ENCODE data around the gene TM2D3. TPM values are rescaled to one million over a fixed set of nuclear protein-coding genes. Genes with fewer than 3 reads are reported as not detected.
A peak's percentile ranks its signal among the peaks of the same experiment; 100 is the strongest.

Gene TM2D3
- polyA plus RNA-seq (ENCODE audit: insufficient read length in 12 of 12): 10 to 100 TPM in 11 of 12 donors, not detected in 1; 28.5 to 63.3 (median 40.4) TPM
- long read RNA-seq, donor 1, transcript TM2D3-202 (5 exons, 1,329 nt): major isoform, 15 of 36 reads
- long read RNA-seq, donor 1, transcript TM2D3-208 (2 exons, 2,133 nt): minor isoform, 6 of 36 reads
- long read RNA-seq, donor 1, partial matches to known transcripts: 0 of 36 reads
- long read RNA-seq, donor 1, other reads (novel, unspliced or antisense): 0 of 36 reads
- long read RNA-seq, donor 2, transcript TM2D3-202 (5 exons, 1,329 nt): major isoform, 17 of 27 reads
- long read RNA-seq, donor 2, transcript TM2D3-201 (6 exons, 1,381 nt): minor isoform, 6 of 27 reads
- long read RNA-seq, donor 2, partial matches to known transcripts: 0 of 27 reads
- long read RNA-seq, donor 2, other reads (novel, unspliced or antisense): 0 of 27 reads
- long read RNA-seq, donor 3, transcript TM2D3-202 (5 exons, 1,329 nt): major isoform, 12 of 17 reads
- long read RNA-seq, donor 3, partial matches to known transcripts: 0 of 17 reads
- long read RNA-seq, donor 3, other reads (novel, unspliced or antisense): 0 of 17 reads
- long read RNA-seq, donor 4, transcript TM2D3-202 (5 exons, 1,329 nt): major isoform, 5 of 14 reads
- long read RNA-seq, donor 4, partial matches to known transcripts: 0 of 14 reads
- long read RNA-seq, donor 4, other reads (novel, unspliced or antisense): 0 of 14 reads
- long read RNA-seq, donor 5, transcript TM2D3-208 (2 exons, 2,133 nt): minor isoform, 15 of 39 reads
- long read RNA-seq, donor 5, transcript TM2D3-202 (5 exons, 1,329 nt): major isoform, 18 of 39 reads
- long read RNA-seq, donor 5, partial matches to known transcripts: 0 of 39 reads
- long read RNA-seq, donor 5, other reads (novel, unspliced or antisense): 0 of 39 reads
- long read RNA-seq, donor 6, transcript TM2D3-202 (5 exons, 1,329 nt): major isoform, 5 of 11 reads
- long read RNA-seq, donor 6, partial matches to known transcripts: 0 of 11 reads
- long read RNA-seq, donor 6, other reads (novel, unspliced or antisense): 0 of 11 reads
- long read RNA-seq, donor 7, partial matches to known transcripts: 0 of 9 reads
- long read RNA-seq, donor 7, other reads (novel, unspliced or antisense): 0 of 9 reads
- long read RNA-seq, donor 8, transcript TM2D3-202 (5 exons, 1,329 nt): major isoform, 13 of 30 reads
- long read RNA-seq, donor 8, transcript TM2D3-208 (2 exons, 2,133 nt): minor isoform, 10 of 30 reads
- long read RNA-seq, donor 8, partial matches to known transcripts: 0 of 30 reads
- long read RNA-seq, donor 8, other reads (novel, unspliced or antisense): 0 of 30 reads
- long read RNA-seq, donor 9, transcript TM2D3-201 (6 exons, 1,381 nt): minor isoform, 5 of 17 reads
- long read RNA-seq, donor 9, transcript TM2D3-202 (5 exons, 1,329 nt): major isoform, 8 of 17 reads
- long read RNA-seq, donor 9, partial matches to known transcripts: 0 of 17 reads
- long read RNA-seq, donor 9, other reads (novel, unspliced or antisense): 0 of 17 reads
- long read RNA-seq, donor 10, transcript TM2D3-208 (2 exons, 2,133 nt): minor isoform, 5 of 24 reads
- long read RNA-seq, donor 10, transcript TM2D3-202 (5 exons, 1,329 nt): major isoform, 13 of 24 reads
- long read RNA-seq, donor 10, partial matches to known transcripts: 0 of 24 reads
- long read RNA-seq, donor 10, other reads (novel, unspliced or antisense): 0 of 24 reads
- long read RNA-seq, donor 11, transcript TM2D3-201 (6 exons, 1,381 nt): minor isoform, 5 of 22 reads
- long read RNA-seq, donor 11, transcript TM2D3-202 (5 exons, 1,329 nt): major isoform, 10 of 22 reads
- long read RNA-seq, donor 11, partial matches to known transcripts: 0 of 22 reads
- long read RNA-seq, donor 11, other reads (novel, unspliced or antisense): 0 of 22 reads

- DNase-seq: peak; percentile 96
Observed at GRCh38 chr15:101652098-101652785, at the start of gene TM2D3. Gene TM2D3, minus strand, starts transcription at chr15:101652381. Its CDS starts 20 bp downstream, at chr15:101652361.

DNA sequence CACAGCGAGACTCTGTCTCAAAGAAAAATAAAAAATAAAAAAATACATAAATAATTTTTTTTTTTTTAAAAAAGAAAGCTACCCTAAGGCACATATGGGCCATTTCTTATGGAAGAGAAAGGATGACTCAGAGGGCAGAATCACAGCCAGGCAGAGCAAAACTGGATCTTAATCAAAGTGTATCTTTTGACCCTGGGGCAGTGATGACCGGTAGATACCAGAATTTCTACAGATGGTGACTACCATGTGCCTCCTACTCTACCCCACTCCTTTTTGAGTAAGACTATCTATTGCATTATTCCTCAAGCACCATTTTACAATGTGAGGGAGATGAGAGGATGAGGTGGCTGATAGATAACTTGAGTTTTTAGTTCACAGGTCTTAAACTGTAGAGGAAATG lies 46.1 kb upstream of the TM2D3 start:
- no peak for DNase-seq

DNA sequence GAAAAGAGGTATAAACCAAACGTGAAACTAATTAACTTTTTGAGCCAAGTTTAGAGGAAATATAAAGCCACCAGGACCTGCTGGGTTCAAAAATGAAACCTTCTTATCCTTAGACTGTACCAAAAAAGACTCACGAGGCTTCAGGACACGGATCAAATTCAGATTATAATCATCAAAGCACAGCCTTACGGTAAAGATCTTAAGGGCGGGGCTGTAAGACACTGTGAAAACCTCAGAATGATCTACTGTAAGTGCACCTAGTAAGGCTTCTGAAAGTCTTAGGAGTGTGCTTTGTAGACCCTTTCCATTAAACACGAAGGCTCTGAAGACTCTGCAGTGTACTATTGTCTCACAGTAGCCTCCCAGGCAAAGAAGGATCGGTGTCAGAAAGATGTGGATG lies 45.3 kb upstream of the TM2D3 start:
- DNase-seq: no peak

- no peak for DNase-seq
Observed at GRCh38 chr15:101696829-101697228, 44.6 kb upstream of the TM2D3 start.

- DNase-seq: no peak
Observed at GRCh38 chr15:101694261-101694660, 42.1 kb upstream of the TM2D3 start.

DNA sequence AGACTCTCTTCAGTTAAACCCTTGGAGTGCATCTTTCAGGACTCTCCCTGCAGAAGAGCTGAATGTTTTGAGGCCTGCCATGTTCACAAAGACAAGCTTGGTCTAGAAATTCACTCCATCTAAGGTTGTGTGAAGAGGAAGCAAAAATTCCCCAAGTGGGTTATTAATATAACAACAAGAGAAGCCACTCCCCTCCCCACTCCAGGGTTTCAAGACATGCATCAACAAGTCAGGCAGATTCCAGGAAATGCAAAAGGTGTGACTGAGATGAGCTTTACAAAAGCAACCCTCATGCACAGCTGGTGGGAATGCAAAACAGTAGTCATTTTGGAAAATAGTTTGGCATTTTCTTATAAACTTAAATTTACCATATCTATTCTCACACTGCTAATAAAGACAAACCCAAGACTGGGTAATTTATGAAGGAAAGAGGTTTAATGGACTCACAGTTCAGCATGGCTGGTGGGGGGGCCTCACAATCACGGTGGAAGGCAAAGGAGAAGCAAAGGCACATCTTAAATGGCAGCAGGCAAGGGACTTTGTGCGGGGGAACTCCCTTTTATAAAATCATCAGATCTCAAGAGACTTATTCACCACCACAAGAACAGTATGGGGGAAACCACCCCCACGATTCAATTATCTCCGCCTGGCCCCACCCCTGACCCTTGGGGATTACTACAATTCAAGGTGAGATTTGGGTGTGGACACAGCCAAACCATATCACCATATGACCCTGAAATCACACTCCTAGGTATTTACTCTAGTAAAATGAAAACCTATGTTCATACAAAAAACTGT lies 40.8 kb upstream of the TM2D3 start:
- no peak for DNase-seq

DNA sequence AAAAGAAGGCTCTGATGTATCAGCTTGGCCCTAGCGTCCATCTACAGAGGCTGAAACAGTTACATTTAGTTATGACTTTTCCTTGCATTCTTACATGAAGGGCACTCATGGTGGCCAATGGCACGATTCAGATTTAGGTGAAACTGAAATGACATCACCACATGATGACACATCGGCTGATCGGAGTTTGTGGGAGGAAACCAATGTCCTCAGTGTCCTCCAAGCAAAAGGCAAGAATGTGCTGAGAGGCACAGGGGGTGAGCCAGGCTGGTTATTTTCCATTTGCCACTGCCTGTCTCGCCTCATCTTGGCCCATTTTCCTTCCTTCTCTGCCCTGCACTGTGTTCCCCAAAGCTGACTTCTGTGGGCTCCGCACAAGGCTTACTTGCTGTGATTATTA lies 37.7 kb upstream of the TM2D3 start:
- DNase-seq: no peak

GRCh38 chr15:101686718-101687117 lies 34.5 kb upstream of the TM2D3 start:
- DNase-seq: no peak

- DNase-seq: no peak
Observed at GRCh38 chr15:101684877-101685276, 32.7 kb upstream of the TM2D3 start.

- no peak for DNase-seq
Observed at GRCh38 chr15:101684384-101684783, 32.2 kb upstream of the TM2D3 start.

DNA sequence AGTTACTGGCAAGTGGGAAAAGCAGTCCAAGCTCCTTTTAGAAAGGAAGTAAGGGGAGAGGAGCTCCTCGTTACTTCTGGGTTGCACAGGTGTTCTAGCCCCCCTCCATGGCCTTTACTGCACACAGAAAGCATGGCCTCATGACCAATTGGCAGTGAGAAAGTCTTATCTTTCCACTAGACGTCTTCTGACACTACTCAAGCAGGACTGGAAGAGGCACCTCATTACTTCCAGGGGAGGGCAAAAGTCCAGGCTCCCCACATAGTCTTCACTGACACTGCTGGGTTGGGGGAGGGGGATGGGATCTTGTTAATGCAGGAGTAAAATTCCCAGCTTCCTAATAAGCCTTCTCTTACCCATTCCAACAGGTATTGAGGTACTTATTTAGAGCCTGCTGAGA lies 27.6 kb upstream of the TM2D3 start:
- no peak for DNase-seq

GRCh38 chr15:101676921-101677329 lies 24.7 kb upstream of the TM2D3 start:
- no peak for DNase-seq

DNA sequence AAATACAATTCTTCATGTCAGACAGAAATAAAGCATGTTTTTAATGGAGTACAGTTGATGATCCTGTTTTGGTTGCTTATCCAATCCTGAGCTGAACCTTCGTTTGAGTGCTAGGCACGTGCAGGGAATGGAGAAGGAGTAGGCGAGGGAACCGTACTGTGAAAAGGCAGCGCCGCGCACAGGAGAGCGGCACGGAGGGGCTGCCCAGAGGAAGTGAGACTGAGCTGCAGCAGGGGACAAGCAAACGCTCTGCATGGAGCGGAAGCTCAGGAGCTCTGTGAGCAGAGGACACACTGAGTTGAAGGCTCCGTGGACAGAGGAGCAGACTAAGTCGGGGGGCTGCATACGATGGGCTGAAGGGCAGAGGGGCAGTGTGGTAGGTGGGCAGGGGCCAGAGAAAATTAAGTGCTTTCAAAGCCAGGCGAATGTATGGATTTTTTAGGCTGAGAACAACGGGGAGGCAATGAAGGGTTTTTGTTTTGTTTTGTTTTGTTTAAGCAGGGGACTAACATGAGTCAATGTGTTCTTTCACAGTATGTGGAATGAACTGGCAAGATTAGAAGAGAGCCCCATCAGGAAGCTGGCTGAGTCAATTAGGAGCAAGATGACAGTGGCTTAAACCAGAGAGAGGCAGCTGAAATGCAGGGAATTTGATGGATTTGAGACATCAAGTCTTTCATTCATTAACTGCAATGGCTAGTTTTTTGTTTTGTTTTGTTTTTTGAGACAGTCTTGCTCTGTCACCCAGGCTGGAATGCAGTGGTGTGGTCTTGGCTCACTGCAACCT lies 23.8 kb upstream of the TM2D3 start:
- no peak for DNase-seq

DNA sequence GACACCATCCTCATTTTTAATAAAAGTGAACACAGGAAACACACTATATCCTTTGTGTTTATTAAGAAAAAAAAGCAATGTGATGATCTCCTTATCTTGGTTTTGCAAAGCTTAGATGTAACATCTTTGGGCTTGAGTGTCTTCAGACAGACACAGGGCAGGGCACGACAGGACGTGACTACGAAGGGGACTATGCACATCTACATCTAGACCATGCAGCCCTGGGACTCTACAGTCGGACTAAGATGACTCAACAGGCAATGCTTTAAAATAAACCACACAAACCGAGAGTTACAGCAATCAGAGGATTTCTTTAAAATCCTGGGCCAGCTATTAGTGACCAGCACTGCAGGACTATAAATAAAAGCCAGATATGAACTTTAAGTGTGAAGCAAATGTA lies 22.8 kb upstream of the TM2D3 start:
- DNase-seq: no peak

DNA sequence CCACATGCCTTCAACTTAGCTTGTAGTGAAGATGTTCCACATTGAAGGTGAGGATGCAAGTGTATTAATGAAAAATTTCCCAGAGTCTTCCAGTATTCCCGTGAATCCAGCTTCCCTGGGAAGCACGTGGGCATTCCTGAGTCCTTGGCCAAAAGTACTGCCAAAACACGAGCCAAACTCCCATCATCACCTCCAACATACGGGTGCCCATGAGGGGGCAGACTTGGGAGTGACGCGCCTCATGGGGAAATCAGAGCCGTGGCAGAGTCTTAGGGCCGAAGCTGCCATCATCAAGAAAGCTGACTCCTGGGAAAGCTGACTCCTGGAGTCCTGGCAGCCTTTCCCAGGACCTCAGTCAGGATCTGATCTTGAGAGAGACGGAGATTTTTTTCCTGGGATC lies 20.1 kb upstream of the TM2D3 start:
- DNase-seq: no peak

DNA sequence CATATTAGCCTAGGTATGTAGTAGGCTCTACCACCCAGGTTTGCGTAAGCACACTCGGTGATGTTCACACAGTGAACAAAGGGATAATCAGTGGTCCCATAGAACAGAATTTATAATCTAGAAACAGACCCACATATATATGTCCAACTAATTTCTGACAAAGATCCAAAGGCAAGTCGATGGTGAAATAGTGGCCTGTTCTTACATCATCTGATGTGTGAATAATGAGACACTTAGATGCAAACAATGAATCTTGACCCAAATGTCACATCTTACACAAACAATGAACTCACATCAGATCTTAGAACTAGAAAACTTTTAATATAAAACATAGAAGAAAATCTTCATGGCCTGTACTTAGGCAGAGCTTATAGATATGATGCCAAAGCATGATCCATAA lies 17.6 kb upstream of the TM2D3 start:
- no peak for DNase-seq

DNA sequence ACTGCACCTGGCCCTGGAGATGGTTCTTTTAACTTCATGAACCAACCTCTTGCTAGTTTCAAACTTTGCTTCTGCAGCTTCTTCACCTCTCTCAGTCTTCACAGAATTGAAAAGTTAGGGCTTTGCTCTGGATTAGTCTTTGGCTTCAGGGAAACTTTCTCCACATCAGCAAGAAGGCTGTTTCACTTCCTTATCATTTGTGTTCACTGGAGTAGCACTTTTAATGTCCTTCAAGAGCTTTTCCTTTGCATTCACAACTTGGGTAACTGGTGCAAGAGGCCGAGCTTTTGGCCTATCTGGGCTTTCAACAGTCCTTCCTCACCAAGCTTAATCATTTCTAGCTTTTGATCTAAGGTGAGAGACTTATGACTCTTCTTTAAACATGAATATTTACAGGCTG lies 15.7 kb upstream of the TM2D3 start:
- no peak for DNase-seq

DNA sequence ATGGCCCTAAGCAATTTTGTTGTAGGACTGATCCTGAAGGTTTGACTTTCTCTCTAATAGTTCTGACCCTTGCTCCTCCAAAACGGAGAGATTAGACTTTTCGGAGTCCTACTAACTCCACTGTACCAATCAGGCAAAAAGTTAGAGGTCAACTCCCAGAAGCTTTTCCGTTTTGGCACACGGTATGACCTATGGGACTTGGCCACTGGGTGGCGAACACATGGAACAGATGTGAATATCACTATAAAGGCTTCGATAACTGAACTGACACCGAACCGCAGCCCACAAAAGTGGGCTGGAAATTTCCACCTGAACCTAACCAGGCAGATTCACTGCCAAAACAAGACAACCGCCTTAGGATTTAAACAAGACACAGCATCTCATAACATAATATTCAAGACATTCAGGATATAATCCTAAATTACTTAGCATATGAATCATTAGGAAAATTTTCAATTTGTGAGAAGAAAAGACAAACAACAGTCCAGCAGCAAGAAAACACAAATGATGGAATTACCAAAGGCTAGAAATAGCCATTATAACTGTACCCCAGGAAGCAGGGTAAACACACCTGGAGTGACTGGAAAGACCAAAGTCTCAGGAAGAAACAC lies 12.2 kb upstream of the TM2D3 start:
- no peak for DNase-seq

All from muscle of arm (tissue), 14 donors.